DMS 273 (cell line): ENCODE results near the gene SEMG1.

Experiments
- DNase-seq: peaks from one replicate; lab custom pipeline; 2025; ENCODE audit not compliant: unreplicated experiment; lab: John Stamatoyannopoulos, UW

SEMG1 gene

DNA sequence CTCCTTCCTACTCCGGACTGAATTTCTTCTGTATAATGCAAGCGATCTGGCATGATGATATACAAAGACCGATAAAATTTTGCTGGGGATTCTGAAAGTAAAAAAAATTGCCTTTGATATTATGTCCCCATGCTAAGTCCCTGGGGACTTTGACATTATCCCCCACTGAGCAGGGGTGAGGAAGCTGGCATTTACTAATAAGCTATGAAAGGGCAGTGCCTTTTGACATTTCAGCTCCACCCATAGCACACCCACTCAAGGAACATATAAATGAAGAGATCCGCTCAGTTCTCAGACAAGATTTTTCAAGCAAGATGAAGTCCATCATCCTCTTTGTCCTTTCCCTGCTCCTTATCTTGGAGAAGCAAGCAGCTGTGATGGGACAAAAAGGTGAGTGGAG is 14.2 kb downstream of the SEMG1 start, which contains the start of gene SEMG2:
SEMG2 (plus strand) TSS at position 298 of the 400 bp plus-strand sequence; CDS start at position 315, 17 bp downstream.
- no peak for DNase-seq

DNA sequence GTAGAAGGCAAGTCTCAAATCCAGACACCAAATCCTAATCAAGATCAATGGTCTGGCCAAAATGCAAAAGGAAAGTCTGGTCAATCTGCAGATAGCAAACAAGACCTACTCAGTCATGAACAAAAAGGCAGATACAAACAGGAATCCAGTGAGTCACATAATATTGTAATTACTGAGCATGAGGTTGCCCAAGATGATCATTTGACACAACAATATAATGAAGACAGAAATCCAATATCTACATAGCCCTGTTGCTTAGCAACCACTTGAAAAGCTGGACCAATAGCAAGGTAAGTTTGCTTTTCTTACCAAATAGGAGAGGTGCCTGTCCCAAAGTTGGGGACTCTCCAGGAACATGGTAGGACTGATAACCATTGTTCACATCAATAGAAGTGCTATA is 16.3 kb downstream of the SEMG1 start:
- DNase-seq = no peak

DNA sequence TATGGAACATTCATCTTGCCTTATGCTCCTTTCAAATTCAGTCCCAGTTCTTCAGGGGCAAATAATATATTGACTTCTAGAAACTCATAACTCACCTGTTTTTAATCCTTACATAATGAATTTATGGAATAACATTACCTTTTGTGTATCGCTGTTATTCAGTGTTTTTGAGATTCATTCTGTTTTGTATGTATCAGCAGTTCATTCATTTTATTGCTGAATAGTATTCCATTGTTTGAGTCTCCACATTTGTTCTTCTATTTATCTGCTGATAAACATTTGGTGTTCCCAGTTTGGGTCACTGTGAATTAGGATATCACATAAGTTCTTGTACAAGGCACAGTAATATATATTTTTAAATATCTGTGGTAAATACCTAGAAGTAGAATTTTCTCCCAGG is 19.5 kb downstream of the SEMG1 start:
- no peak for DNase-seq

DNA sequence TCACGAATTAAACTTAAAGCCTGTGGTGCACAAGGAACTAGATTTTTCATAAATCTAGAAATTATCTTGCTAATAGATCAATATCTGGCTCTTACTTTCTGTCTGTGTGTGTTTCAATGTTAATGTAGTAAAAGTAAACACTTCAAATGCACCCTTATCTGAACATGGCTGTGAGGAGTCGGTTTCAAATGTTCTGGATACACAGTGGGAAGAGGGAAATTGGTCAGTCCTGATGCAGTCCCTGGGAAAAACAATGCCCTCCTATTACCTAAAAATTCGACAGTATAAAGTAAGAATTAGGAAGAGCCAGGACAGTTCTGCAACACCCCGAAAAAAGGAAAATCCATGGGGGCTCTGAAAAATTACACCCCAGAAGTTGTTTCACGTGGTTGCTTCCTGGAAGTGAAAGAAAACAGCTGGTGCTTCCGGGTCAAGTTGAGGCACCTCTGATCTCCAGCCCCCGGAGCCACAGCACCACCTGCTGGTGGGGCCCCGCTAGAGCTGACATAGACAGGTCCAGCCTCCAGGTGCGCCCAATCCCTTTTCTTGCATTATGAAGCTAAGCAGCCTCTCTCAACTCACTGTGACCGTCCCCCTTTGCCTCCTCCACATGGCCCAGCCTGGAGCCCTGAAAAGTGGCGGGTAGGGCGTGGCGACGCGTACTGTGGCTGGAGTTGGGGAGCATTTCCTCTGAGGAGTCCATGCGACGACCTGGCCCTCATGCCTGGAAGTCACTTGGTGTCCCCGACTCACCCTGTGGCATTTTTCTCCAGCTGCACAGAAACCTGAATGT is 22.6 kb downstream of the SEMG1 start:
- DNase-seq = peak; percentile 48

DNA sequence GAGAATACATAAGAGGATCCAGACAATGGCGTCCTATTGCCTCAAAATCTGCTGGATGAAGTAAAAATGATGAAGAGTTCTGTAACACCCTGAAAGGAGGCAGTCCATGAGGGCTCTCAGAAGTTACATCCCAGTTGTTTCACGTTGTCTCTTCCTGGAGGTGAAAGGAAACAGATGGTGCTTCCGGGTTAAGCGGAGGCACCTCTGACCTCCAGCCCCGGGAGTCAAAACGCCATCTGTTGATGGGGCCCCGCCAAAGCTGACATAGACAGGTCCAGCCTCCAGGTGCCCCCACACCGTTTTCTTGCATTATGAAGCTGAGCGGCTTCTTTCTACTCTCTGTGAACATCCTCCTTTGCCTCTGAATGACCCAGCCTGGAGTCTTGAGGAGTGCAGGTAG is 23.8 kb downstream of the SEMG1 start:
- peak; percentile 19 for DNase-seq

DNA sequence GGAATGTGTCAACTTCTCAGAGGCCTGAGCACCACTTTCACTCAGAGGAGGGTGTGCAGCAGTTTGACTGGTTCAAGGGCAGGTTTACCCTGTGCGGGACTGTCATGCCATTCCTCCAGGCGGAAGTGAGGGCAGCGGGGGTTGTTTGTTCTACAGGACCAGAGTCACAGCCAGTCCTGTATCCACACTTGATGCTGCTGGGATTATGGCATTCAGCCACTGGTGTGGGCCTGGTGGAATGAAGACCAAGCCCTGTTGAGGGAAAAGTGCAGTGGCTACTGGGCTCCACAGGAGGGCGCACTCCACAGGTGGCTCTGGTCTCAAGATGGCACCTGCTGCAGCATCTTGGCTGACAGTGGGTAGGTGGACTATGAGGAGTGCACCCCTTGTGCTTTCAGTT is 29.2 kb downstream of the SEMG1 start:
- peak; percentile 8 for DNase-seq

DNA sequence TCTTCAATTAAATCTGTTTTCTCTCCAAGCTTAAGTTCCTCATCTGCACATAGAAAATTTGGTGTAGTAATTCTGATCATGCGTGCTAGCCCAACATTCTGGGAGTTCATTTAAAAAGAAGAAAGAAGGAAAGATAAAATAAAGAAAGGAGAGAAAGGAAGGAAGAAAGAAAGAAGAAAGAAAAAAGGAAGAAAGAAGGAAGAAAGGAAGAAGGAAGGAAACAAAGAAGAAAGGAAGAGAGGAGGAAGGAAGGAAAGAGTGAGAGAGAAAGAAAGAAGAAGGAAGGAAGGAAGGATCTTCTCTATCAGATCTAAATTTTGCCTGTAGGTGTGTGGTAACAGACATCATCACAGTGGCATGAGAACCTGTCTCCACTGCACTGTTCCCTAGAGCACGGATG is 31.3 kb downstream of the SEMG1 start:
- no peak for DNase-seq

DNA sequence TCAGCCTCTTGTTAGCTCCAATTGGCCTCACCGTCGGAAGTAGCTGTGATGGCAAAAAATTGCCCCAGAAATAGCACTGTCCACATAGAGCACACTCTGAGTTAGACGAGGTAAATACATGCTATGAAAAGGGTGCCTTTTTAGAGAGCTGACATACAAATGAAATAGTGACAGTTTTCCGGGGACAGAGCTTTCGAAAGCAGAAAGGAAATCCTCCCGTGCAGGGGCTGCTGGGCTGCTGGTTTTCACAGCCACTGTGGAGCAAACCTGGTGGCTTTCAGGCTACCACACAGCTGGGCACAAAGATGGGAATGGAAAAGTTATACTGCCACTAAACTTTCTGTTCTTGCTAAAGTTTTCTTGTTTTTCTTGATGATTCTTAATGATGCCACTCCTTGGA is 39.3 kb downstream of the SEMG1 start:
- DNase-seq = no peak

DNA sequence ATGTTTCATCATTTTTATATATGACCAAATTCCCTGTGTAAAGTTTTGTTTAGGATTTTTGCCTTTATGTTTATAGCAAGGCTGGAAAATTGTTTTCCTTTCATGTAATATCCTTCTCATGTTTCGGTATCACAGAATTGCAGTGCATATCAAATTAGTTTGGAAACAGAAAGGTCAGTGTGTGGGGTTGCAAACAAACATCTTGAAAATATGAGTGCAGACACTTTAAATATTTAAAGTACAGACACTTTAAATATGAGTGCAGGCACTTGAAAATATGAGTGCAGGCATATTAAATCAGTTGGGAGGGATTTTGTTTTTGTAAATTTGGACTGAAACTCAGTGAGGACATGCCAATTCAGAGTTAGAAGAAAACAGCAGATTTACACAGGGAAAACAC is 41.0 kb downstream of the SEMG1 start:
- DNase-seq = no peak

DNA sequence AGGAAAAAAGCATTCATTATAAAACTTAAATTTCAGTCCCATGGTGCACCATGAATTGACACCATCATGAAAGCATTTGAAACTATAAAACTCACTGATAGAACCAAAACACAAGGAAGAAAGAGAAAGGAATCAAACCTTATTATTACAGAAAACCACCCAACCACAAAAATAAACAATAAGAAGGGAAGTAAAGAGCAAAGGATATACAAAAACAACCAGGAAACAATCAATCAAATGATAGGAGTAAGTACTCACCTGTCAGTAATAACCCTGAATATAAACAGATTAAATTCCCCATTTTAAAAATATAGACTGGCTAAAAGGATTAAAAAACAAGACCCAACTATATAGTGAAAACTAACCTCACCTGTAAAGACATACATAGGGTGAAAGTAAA is 41.8 kb downstream of the SEMG1 start:
- DNase-seq = no peak

DNA sequence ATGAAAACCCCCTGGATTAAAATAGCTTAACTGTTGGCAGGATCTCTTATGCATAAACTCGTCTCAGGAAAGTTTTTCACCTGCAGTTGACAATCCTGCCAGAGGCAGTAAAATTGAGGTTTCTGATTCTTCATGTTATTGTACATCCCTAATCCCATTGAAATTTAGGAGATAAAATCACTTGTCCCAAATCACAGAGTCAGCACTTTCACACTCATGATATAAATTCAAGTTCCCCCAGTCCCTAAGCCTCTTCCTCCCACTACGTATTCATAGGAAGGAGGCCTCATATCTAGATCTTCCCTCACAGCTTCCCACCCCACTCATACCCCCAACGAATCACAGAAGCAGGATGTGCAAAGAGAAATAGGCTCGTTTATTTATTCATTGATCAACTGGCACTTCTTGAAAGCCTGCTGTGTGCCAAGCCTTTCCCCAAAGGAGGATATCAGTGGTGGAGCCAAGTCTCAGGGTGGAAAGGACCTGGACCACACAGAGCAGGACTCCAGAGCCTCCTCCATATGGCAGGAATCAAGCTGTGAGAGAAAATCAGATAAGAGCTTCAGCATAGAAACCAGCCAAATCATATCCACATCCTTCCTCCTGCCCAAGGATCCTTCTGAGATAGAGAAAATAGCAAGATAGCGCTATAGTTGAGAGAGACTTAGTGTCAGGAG is 45.2 kb downstream of the SEMG1 start:
- DNase-seq = peak; percentile 6

DNA sequence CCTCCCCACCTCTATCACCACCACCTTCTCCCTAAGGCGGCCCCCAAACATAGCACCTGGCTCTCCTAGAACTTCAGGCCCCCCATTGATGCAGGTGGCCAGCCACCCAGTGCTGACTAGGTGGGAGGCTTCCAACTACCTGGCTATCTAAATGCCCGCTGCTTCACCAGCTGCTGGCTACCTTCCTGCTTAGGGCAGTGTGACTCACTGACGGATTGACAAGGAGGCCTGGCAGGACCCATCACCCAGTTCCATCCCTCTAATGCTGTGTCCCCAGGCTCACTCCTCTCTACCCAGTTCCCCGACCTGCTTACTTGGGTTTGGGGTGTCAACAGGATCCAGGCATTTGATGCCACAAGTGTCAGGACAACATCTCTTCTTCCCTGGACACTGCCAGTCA is 46.4 kb downstream of the SEMG1 start:
- no peak for DNase-seq

DNA sequence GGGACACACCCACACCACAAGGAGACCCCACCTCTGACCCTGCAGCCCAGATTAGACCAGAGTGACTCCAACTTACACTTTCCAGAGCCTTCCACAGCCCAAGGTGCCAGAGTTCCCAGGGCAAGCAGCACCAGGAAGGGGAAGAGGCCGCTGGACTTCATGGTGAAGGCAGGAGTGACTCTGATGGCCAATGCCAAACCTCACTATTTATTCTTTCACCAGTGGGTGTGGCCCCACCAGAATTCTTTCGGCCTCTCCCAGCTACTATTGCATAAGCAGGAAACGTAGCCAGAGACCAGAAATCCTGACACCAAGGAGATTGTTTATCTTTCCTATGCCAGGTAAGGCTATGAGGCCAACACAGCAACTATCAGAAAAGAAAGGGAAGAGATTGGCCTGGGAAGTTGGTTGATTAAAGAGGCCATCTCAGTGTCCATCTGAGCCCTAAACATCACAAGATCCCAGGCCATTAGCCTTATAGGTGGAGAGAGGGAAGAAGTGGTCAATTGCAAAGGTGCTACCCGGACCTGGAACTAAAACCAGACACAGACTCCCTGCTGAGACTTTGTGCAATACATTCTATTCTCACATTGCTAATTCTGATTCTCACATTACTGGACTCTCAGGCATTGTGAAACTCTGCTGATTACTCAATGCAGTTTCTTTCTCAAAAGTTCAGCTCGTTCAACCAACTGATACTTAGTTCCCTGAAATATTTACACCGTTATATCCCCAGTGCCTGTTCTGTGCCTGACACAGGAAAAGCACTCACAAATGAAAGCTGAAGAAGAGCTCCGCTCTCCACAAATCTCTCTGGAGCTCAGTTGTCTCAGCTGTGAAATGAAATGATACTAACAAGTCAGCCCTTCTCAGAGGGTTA is 47.8 kb downstream of the SEMG1 start, which contains the start of gene SLPI:
SLPI (minus strand) TSS at position 182 of the 880 bp plus-strand sequence; CDS start at position 161, 21 bp downstream.
- DNase-seq = no peak

DNA sequence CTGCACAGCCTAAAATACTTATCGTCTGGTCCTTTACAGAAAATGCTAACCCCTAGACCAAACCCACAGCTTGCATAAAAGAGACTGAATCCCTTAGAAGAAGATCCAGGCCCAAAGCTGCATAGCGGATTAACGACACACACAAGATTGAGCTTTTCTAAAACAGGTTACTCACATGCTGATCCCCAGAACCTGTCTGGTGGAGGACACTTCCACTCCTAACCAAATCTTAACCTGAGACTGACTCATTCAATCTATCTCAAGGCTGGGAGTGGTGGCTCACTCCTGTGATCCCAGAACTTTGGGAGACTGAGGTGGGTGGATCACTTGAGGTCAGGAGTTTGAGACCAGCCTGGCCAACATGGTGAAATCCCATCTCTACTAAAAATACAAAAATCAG is 50.3 kb downstream of the SEMG1 start:
- no peak for DNase-seq

DNA sequence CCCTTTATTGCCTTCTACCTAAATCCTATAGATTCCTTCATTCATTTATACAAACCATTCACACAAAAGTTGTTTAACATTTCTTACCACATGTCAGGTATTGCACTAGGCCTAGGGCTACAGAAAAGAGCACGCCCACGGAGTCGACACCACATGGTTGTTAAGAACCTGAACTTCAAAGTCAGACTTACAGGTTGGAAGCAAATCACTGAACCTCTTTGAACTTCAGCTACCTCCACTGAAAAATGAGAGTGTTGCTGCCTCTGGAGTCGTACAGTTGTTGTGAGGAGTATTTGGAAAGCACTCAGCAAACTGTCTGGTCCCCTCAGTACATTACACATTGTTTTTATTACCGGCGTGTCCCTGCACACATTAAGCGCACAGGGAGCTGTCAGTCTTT is 50.9 kb downstream of the SEMG1 start:
- DNase-seq = no peak

DNA sequence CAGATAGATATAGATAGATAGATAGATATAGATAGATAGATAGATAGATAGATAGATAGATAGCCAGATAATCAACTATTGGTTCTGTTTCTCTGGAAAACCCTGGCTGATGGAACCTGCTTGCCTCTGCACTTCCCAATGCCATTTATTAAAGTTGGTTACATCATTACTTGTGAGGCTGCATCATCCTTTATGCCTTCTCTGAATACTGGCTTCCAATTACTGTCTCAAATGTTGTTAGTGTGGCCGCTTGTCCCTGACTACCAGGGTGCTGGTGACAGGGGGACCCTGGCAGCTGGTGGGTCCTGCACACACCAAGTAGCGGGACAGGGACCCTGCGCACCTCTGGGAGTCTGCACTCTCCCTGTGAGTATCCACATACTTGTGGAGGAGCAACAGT is 51.4 kb downstream of the SEMG1 start:
- DNase-seq = no peak

DNA sequence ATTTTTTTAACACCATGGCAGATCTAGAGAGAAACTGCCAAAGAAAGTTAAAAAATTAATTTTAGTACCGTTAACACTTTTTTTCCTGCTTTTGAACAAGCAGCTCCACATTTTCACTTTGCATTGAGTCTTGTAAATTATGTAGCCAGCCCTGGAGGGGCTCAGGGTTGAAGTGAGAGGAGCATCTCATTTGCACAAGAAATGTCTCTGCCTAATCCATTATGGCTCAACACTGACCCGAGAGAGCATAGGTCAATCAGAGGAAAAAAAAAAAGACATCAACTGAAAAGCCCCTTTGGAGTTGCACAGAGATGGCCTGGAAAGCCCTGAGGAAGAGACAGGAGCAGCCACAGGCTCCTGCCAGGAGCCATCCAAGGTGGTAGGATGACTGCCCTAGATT is 51.8 kb downstream of the SEMG1 start:
- no peak for DNase-seq
